Ammon's horn (tissue), 1 donor: ENCODE results near the gene CLSTN2.

Source experiments
- DNase-seq: peaks from one replicate; pipeline ENCODE4 v3.0.0-alpha.2; 2016; ENCODE audit warnings: low spot score

Gene CLSTN2

DNA sequence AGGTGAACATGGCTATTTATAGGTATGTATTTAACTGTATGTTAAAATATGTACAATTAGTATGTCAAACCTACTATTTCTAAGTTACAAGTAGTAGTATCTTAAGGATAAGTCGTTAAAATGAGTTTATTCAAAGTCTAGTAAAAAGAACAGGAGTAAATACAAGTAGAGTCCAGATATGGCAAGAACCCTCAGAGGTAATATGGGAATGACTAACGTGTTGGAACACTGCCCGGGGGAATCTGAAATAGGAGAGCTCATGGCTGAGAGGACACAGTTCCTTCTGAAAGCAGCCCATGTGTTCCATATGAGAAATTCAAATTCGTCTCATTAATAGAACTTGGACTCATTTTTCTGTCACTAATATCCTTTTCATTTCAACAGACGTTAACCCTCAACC, 158.8 kb downstream of the CLSTN2 start:
- no peak for DNase-seq

- no peak for DNase-seq
These were observed 159.5 kb downstream of the CLSTN2 start for GRCh38 chr3:140094487-140094886.

DNA sequence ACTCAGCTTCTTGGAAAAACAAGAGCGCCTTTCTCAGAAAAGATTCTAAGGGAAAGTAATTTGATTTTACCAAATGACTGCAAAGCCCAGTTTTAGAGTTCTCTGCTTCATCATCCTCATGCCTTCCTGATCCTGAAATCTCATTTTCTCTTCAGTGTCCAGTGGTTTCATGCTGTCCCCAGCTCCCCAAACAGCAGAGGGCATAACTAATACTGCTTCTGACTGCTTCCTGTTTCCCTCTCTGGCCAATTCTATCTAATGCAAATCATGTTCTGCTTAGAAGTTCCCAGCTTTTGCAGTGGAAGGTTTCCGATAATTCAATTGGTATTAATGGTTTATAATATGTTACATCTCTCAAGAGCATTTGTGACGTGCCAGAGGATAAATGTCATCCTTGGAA, 161.1 kb downstream of the CLSTN2 start:
- peak; percentile 34 for DNase-seq

DNA sequence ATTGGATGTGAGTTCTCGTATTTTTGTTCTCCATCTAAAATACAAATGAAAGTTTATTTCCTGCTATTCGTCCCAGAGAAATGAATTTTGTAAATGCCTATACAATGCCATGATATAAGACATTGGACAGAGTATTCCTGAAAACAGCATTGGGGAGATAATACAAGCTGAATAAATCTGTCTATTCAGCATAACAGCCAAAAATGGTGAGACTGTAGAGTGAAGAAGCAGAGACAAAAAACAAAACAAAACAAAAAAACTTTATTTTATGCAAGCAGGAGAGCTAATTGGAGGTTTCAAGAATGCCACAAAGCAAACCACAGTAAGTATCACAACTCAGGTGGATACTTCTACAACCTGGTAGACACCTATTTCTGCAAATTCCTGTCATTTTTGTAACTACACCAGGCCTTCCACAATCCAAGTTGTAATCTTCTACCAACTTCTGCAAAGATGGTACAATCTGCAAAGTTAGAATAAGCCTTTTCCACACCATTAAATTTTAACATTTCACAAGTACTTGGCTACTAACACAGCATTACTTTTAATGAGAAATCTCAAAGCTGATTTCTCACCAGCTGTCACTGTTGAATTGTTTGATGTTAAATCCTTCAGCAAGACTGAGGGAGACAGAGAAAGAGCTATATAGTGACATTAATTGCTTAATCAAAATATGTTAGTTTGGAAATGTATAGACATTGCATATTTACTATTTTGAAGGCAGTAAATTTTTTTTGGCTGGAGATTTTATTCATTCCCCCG, 163.1 kb downstream of the CLSTN2 start:
- DNase-seq: no peak

DNA sequence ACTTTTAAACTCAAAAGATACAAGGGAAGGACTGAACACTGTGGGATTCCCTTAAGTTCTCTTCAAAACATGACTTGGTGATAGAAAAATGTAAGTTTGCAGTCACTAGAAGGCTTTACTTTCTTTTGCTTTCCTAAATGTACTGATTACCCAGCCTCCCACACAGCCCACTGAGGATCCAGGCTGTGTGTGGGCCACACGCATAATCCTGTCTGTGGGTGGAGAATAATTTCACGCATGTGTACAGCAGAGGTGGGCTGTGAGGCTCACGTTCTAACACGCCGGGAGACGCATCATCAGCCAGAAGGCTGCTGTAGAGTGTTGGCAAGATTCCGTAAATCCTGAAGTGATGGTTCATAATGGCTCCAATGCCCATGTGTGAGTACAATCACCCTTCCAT, 165.5 kb downstream of the CLSTN2 start:
- no peak for DNase-seq

DNA sequence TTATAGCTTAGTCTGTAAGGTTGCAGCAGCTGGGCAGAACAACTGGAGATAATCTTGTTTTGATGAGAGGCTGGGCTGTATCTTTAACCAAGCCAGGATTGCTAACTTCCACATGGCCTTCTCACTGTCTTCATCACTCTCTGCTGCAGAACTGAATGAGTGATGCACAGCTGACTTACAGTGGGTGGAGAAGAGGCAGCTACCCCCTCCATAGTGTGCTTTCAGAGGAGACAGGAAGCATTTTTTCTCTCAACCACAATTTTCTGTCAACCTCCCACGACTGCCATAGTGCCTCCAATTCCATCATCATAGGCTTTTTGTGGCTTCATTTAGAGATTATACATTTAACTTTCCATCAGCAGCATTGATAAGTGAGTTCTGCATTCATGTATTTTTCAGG, 168.2 kb downstream of the CLSTN2 start:
- DNase-seq: peak; percentile 59

DNA sequence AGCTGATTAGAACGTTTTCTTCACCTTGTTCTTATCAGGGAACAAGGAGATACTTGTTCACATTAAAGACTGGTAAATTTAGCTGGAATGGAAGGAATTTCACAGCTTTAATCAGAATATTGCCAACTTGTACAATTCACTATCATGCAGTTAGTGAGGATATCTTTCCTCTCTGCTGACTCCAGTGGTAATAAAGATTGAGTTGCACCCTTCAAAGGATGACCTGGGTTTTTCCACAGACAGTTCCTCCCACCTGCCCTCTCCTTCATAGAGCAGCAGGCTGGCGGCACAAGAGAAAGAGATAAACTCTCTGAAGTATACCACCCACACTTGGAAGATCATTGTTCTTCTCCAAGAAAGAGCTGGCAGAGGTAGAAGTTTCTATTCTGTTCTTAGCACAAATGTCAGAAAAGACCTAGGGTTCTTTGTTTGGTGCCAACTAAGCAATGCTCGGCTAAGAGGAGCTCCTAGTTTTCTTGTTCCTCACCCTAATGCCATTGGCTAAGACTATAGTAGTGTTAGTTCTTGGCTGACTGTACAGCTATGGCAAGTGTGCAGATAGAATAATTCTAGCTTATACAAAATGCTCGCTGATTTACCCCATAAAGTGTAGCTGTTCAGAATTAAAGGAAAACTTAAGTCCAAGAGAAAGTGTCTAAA, 169.1 kb downstream of the CLSTN2 start:
- no peak for DNase-seq

DNA sequence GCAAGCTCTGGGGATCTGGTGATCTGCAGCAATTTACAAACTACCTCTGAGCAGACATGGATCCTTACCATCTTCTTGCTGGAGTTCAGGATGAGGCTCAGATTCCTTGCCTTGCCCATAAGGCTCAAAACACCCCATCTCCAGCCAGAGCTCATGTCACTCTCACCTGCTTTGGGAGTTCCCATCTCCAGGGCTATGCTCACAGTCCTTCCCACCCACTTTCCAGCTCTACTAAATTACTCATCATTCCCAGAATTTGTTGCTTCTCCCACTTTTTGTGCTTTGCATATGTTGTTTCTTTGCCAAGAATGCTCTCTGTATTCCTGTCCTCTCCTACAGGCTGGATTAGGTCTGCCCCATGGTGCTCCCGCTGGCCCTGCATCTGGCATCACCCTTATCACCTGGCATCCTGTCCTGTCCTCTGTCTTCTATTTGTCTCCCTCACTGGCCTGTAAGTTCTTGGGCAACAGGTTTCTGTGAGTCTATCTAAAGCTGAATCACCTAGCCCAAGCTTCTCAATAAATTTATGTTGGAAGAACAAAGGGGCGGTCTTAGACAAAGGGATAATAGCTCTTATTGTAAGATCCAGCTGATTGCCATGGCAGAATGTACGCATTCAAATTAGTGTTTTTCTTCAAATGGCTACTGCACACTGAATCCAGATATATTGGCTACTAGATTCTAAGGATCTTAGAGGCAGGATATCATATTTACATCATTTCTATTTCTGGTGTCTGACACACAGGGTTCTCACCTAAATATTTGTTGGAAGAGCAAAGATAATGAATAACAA, 179.2 kb downstream of the CLSTN2 start:
- no peak for DNase-seq

- DNase-seq: no peak
These were observed 179.8 kb downstream of the CLSTN2 start for GRCh38 chr3:140114789-140115080.

DNA sequence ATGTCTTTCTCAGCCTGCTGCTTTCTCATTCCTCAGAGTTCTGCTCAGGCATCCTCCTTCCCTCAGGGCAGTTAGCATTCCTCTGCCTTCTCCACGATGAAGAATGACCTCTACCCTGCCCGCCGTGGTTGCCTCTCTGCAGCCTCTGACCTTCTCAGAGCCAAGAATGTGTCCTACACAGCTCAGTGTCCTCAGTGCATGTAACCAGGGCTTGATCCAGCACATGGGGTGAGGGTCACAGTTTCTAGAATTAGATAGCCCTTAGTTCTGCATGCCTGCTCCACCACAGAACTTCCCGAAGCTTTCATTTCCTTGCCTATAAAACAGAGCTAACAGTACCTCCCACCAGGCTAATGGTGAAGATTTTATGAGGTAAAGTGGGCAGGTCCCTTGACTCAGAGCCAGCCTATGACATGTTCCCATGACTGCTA, 182.1 kb downstream of the CLSTN2 start:
- DNase-seq: no peak

GRCh38 chr3:140122183-140122582, 187.2 kb downstream of the CLSTN2 start:
- DNase-seq: no peak

GRCh38 chr3:140128217-140128616, 193.2 kb downstream of the CLSTN2 start:
- DNase-seq: no peak

DNA sequence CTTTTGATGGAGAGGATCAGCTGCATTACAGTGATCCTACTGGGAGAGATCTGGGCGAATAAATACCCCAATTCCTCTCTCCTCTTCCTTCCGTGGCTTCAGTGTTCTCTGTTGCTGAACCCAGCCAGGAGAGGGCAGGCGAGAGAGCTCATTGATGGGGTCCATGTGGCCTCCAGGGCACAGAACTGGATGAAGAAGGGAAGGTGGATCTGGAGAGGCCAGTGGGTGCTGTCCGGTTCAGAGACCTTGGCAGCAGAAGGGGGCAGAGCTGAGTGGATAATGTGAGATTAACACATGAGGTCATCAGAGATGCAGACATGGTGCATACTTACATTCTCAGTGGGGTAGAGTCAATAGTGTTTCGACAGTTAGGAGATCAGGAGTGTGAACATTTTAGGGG, 193.6 kb downstream of the CLSTN2 start:
- no peak for DNase-seq

DNA sequence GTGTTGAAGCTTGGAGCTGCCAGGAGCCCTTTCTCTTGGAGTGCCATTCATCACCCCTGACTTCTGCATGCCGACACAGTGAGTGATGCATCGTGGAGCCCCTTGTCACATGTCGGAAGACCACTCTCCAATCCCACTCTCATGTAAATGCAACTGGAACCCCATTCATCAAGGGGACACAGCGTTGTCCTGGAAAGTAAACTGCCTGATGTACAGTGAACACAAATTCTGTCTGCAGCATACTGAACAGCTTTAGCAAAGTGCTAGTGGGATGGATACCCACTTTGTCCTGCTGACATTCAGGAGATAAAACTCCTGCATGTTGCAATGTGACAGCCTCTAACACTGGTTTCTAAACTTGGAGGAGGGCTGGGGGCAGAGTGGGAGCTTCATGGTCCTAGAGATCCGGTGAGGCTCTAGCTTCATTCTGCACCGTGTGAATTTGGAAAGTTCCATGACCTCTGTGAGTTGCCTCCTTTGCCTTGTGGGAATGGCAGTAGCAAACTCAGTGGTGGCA, 194.8 kb downstream of the CLSTN2 start:
- no peak for DNase-seq

- no peak for DNase-seq
These were observed 196.9 kb downstream of the CLSTN2 start for GRCh38 chr3:140131895-140132294.

- no peak for DNase-seq
These were observed 199.4 kb downstream of the CLSTN2 start for GRCh38 chr3:140134231-140134965.

DNA sequence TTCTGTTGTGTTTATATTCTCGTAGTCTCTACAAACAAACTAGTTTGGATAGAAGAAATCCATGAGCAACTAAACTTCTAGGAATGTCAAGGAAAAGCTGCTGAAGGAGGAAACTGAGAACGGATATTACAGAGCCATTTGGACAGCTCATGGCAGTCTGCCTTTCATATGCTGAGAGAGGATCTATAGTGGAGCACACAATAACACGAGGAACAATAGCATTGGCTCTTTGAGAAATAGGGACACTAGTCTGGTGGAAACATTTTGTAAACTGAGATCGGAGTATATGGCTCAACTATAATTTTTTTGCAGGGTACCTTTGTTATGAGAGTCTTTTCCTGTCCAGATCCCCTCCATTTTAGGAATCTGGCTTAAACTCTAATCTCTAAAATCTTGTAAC, 200.5 kb downstream of the CLSTN2 start:
- DNase-seq: no peak

DNA sequence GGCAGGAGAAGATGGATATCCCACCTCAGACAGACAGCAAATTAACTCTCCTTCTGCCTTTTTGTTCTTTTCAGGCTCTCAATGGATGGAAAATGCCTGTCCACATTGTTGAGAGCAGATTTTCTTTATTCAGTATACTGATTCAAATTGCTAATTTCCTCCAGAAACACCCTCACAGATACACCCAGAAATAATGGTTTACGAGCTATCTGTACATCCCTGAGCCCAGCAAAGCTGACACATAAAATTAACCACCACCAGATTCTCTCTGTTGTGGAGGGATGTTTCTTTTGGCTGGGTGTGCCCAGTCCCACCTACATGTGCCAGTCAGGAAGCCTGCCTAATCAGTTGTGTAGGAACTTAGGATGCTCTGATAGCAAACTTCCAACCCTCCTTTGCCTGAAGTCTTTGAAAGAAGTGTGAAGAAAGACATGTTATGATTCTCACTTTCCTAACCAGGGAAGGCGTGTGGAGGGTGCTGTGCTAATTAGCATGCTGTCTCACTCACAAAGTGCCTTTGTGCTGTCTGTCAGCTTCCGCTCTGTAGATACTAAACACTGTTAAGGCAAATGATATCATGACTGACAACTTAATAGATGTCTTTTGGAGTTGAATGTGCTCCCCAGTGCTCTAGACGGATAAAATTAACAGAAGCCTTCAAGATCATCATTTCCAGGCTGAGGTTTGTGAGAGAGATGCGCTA, 208.5 kb downstream of the CLSTN2 start:
- DNase-seq: peak; percentile 57

DNA sequence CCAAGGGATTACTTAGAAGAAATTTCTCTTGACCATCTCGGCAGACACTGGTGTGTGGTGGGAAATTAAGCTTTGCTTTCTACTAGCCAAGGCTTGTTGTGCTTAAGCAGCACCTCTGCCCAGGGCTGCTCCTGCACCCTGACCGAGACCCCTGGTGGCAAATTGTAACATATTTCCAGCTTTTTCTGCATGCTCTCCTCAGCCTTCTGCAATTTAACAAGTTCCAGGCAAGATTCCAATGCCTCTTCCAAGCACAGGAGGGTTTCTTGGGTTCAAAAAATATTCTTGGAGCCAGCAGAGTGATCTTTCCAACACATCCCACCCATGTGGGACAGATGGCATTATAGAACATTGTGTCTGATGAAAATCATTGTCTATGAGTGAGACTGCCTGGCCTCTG, 210.5 kb downstream of the CLSTN2 start:
- no peak for DNase-seq

DNA sequence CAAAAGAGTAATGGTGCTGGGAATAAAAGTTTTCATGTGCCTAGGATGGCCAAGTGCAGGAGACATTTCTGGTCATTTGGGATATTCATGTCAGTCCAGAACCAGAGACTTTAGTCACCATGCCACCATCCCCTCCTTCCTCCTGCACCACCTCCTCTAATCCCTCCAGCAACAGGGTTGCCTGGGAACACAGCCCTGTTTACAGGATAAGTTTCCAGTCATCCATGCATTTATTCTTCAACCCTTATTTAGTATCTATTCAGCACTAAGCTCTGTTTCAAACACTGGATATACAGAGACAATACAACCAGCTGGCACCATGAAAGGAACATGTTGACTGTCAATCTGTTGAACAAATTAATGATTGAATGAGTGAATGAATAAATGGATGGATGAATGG, 211.7 kb downstream of the CLSTN2 start:
- DNase-seq: no peak

DNA sequence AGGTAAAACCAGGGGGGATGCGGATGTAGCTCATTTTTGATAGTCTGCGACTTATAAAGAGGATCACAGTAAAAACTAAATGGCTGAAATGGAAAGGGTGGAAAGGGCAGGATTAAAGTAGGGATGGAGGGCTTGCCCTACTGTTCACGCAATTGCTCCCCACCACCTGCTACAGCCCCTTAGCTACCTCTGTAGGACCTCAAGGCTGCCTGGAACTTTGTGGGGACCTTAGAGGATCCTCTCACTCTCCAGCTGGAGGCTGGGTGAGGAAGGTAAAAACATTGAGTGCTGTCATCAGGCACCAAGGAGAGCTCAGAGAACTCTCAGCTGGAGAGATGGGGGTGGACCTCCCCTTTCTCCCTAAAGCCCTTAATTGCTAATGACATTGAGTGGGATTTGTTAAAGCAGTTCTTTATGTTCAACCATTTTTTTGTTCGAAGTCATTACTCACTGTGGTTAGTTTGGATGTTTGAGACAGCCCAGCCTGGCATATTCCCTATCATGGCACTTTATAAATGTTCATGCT, 213.0 kb downstream of the CLSTN2 start:
- no peak for DNase-seq
